Lower leg skin (tissue), 4 donors: ENCODE measurements around the gene ZSCAN12. TPM values are rescaled to one million over a fixed set of nuclear protein-coding genes. Genes with fewer than 3 reads are reported as not detected.

ENCODE experiments used
- DNase-seq, 2 donors: peaks; one replicate each; pipeline ENCODE4 v3.0.0-alpha.2; 2019; ENCODE audit warnings: low spot score in 2 of 2
- H3K4me3 ChIP-seq: fragments of 200-600 bp; sonication (generic); 2 replicates; pipeline ENCODE4 v1.5.1; 2017; ENCODE audit warnings: mild to moderate bottlenecking, low read depth; ENCODE audit not compliant: poor library complexity, severe bottlenecking
- CTCF ChIP-seq, 3 donors: fragments of 450-650 bp; IDR thresholded peaks; one replicate each; pipeline ENCODE4 v1.5.1; 2016; ENCODE audit warnings: antibody characterized with exemption in 3 of 3, mild to moderate bottlenecking in 3 of 3, moderate library complexity in 2 of 3
- POLR2A ChIP-seq, 2 donors: fragments of 450-650 bp; IDR thresholded peaks; one replicate each; pipeline ENCODE4 v1.6.1; 2016 to 2017; ENCODE audit warnings: antibody characterized with exemption in 2 of 2, mild to moderate bottlenecking in 1 of 2, moderate library complexity in 1 of 2
- WGBS, 2 donors: methylation state at CpG; one replicate each; pipeline ENCODE4 v1.1.5; 2018; 5-methylcytosine and 5-hydroxymethylcytosine counted together
- intact Hi-C: fragments of 100-400 bp; cut with DNase I; formaldehyde crosslinking; loops from one replicate; pipeline ENCODE4 v1.15.0; 2023; ENCODE audit warnings: low total_unique reads
- total RNA-seq, 4 donors: library from RNA; depleted of rRNA; stranded (reverse); fragments of >200 nt; gene quantifications; one replicate each; pipeline ENCODE4 v1.1.0, GENCODE V29; 2016

The ZSCAN12 gene
- total RNA-seq, 4 donors from 2014 or later = 2.7 to 5.5 (median 4.0) TPM

- DNase-seq = no peak
- WGBS, 2 donors = 92 to 95% methylated on average over 2 of the region's 2 CpGs
- intact Hi-C loops = no loop called here
- no peak overlapping the region for H3K4me3 ChIP-seq
- TF ChIP-seq CTCF (IDR thresholded peaks at IDR 0.05) = no peak
- no peak for TF ChIP-seq POLR2A (IDR thresholded peaks at IDR 0.05)
Observed at GRCh38 chr6:28333047-28333446, 66.5 kb downstream of the ZSCAN12 start.

GRCh38 chr6:28330041-28330440 is 69.5 kb downstream of the ZSCAN12 start:
- no peak for TF ChIP-seq POLR2A (IDR thresholded peaks at IDR 0.05)
- no peak for TF ChIP-seq CTCF (IDR thresholded peaks at IDR 0.05)
- no peak for DNase-seq
- intact Hi-C loops = no loop called here
- no peak overlapping the region for H3K4me3 ChIP-seq
- 73 to 81% methylated on average over 1 of the region's 1 CpG for WGBS, 2 donors

Other genes starting within 250 kb of the ZSCAN12 start
- gene ZSCAN9, start 174.5 kb downstream of the ZSCAN12 start, total RNA-seq = 1 to 10 TPM; 2.3 to 9.4 (median 4.3) TPM
- 1 to 10 TPM; 4.4 to 6.4 (median 5.9) TPM for gene ZKSCAN4, start 147.5 kb downstream of the ZSCAN12 start, total RNA-seq
- 1 to 10 TPM in 1 of 4 donors, under 1 TPM in 2, not detected in 1; 0.42 to 1.1 (median 0.75) TPM for gene NKAPL, start 140.4 kb downstream of the ZSCAN12 start, total RNA-seq
- gene ZSCAN26, start 132.6 kb downstream of the ZSCAN12 start, total RNA-seq = 10 to 100 TPM in 2 of 4 donors, 1 to 10 TPM in 2; 8.3 to 20.7 (median 11.0) TPM
- gene PGBD1, start 118.2 kb downstream of the ZSCAN12 start, total RNA-seq = 1 to 10 TPM in 2 of 4 donors, under 1 TPM in 2; 0.15 to 1.6 (median 1.1) TPM
- 10 to 100 TPM in 2 of 4 donors, 1 to 10 TPM in 2; 3.6 to 19.4 (median 7.0) TPM for gene ZSCAN31, start 63.6 kb downstream of the ZSCAN12 start, total RNA-seq
- gene ZKSCAN3, start 49.8 kb downstream of the ZSCAN12 start, total RNA-seq = 1 to 10 TPM; 2.9 to 6.7 (median 4.3) TPM
- 1 to 10 TPM in 1 of 4 donors, under 1 TPM in 2, not detected in 1; 0.25 to 1.2 (median 0.65) TPM for gene ZSCAN23, start 43.7 kb upstream of the ZSCAN12 start, total RNA-seq
- gene GPX6, start 116.0 kb upstream of the ZSCAN12 start, total RNA-seq = not detected
- not detected for gene GPX5, start 126.1 kb upstream of the ZSCAN12 start, total RNA-seq